B cell (primary cell): ENCODE data around the gene ALDH1A1. TPM values are rescaled to one million over a fixed set of nuclear protein-coding genes. Genes with fewer than 3 reads are reported as not detected.

Experiments
- ATAC-seq: fragments of 200-7000 bp; cut with Tn5 transposase; one replicate; pipeline ENCODE4 v1.10.0; 2021; ENCODE audit warnings: low read depth, mild to moderate bottlenecking, moderate number of reproducible peaks, moderate library complexity
- CTCF ChIA-PET: fragments of 350-600 bp; sonication (Branson Sonifier 250); formaldehyde crosslinking; loops from one replicate; lab custom pipeline; 2021; ENCODE audit warnings: antibody characterized with exemption, inconsistent platforms; lab: Charles Lee
- POLR2A ChIA-PET: fragments of 350-600 bp; sonication (Branson Sonifier 250); formaldehyde crosslinking; loops from one replicate; lab custom pipeline; 2021; ENCODE audit warnings: antibody characterized with exemption; lab: Charles Lee
- DNase-seq: peaks from one replicate; pipeline ENCODE4 v3.0.0; 2013
- H2AFZ ChIP-seq: 2 replicates; pipeline ENCODE4 v1.6.1; 2012; ENCODE audit warnings: mild to moderate bottlenecking, low read depth, low read length; ENCODE audit not compliant: insufficient read depth, poor library complexity, severe bottlenecking
- H3K27ac ChIP-seq, 2 donors: 1 replicate in 1 of 2; 2 replicates in 1 of 2; pipeline ENCODE4 v1.5.1; 2012 to 2013; ENCODE audit warnings: low read length in 2 of 2, mild to moderate bottlenecking in 2 of 2, moderate library complexity in 1 of 2
- H3K27me3 ChIP-seq, 4 experiments: fragments of 200-600 bp in 1 of 4; sonication (generic) in 1 of 4; replicated peaks in 1 of 4; 1 replicate in 2 of 4; 2 replicates in 2 of 4; pipeline versions ENCODE4 v1.6.1 to v1.7.0; 2013 to 2016; ENCODE audit warnings: low read length in 3 of 4, mild to moderate bottlenecking in 2 of 4, mixed read lengths in 1 of 4, moderate library complexity in 1 of 4; ENCODE audit not compliant: insufficient read depth in 4 of 4, control insufficient read depth in 3 of 4; ENCODE audit errors: control extremely low read depth in 1 of 4
- H3K36me3 ChIP-seq, 2 experiments: replicated peaks in 1 of 2; 1 replicate in 1 of 2; 2 replicates in 1 of 2; pipeline versions ENCODE4 v1.6.1 to v1.7.1; 2013; ENCODE audit warnings: low read length in 1 of 2; ENCODE audit not compliant: insufficient read depth in 2 of 2, control insufficient read depth in 1 of 2; ENCODE audit errors: control extremely low read depth in 1 of 2, extremely low read depth in 1 of 2
- H3K4me1 ChIP-seq, 2 donors: fragments of 200-600 bp in 1 of 2; sonication (generic) in 1 of 2; 1 replicate in 1 of 2; 2 replicates in 1 of 2; pipeline versions ENCODE4 v1.5.1 to v1.6.1; 2013 to 2017; ENCODE audit warnings: low read length in 2 of 2; ENCODE audit not compliant: control insufficient read depth in 2 of 2, insufficient read depth in 2 of 2
- H3K4me2 ChIP-seq: replicated peaks from 2 replicates; pipeline ENCODE3; 2012; ENCODE audit warnings: mild to moderate bottlenecking, low read depth, low read length; ENCODE audit not compliant: poor library complexity, severe bottlenecking
- H3K4me3 ChIP-seq, 5 experiments: fragments of 200-600 bp in 1 of 5; sonication (generic) in 1 of 5; 1 replicate in 3 of 5; 2 replicates in 2 of 5; pipeline versions ENCODE4 v1.5.1 to v1.7.0; 2011 to 2016; ENCODE audit warnings: low read length in 4 of 5, mild to moderate bottlenecking in 4 of 5, low read depth in 2 of 5, control low read depth in 1 of 5, moderate library complexity in 1 of 5; ENCODE audit not compliant: insufficient read depth in 1 of 5; ENCODE audit errors: control extremely low read depth in 1 of 5, extremely low read depth in 1 of 5
- H3K79me2 ChIP-seq: fragments of 200-600 bp; sonication (generic); one replicate; pipeline ENCODE4 v1.6.0; 2016; ENCODE audit warnings: low read length; ENCODE audit not compliant: control insufficient read depth, insufficient read depth
- H3K9ac ChIP-seq: fragments of 200-600 bp; sonication (generic); 2 replicates; pipeline ENCODE4 v1.6.1; 2017; ENCODE audit warnings: mild to moderate bottlenecking, low read length, moderate library complexity
- H3K9me3 ChIP-seq, 3 donors: one replicate each; pipeline versions ENCODE4 v1.6.1 to v1.7.1; 2013; ENCODE audit warnings: low read length in 2 of 3; ENCODE audit not compliant: control insufficient read depth in 2 of 3, insufficient read depth in 1 of 3; ENCODE audit errors: control extremely low read depth in 1 of 3
- H4K20me1 ChIP-seq: 2 replicates; pipeline ENCODE4 v1.6.0; 2012; ENCODE audit warnings: mild to moderate bottlenecking, low read length; ENCODE audit not compliant: insufficient read depth, control insufficient read depth, poor library complexity, severe bottlenecking
- H3K27ac Mint-ChIP-seq: one replicate; pipeline ENCODE4 v1.8.0; 2021; ENCODE audit warnings: mixed read lengths
- H3K27me3 Mint-ChIP-seq: one replicate; pipeline ENCODE4 v1.8.0; 2021; ENCODE audit warnings: mixed read lengths
- H3K4me1 Mint-ChIP-seq: one replicate; pipeline ENCODE4 v1.8.0; 2021; ENCODE audit warnings: mixed read lengths
- H3K4me3 Mint-ChIP-seq: one replicate; pipeline ENCODE4 v1.8.0; 2021; ENCODE audit warnings: mixed read lengths
- H3K9me3 Mint-ChIP-seq: one replicate; pipeline ENCODE4 v1.8.0; 2022; ENCODE audit warnings: mixed read lengths; ENCODE audit not compliant: insufficient read depth
- CTCF ChIP-seq: fragments of 200-600 bp; IDR thresholded peaks from one replicate; pipeline ENCODE4 v1.8.0; 2022; ENCODE audit warnings: antibody characterized with exemption, mild to moderate bottlenecking
- EZH2 ChIP-seq: IDR thresholded peaks from 2 replicates; pipeline ENCODE4 v1.6.1; 2012; ENCODE audit warnings: borderline replicate concordance, low read depth, mild to moderate bottlenecking, moderate library complexity, low read length; ENCODE audit not compliant: insufficient read depth, poor library complexity, severe bottlenecking
- WGBS: methylation state at CpG from one replicate; pipeline ENCODE4 v1.1.5; 2013; ENCODE audit warnings: missing lambda C conversion rate; ENCODE audit not compliant: insufficient coverage; 5-methylcytosine and 5-hydroxymethylcytosine counted together
- intact Hi-C: fragments of 100-400 bp; cut with micrococcal nuclease; formaldehyde crosslinking; loops from one replicate; pipeline ENCODE4 v1.10.0; 2022
- polyA plus RNA-seq: library from polyadenylated mRNA; depleted of rRNA; stranded (reverse); fragments of >200 nt; gene quantifications from 2 replicates; pipeline ENCODE4 v1.2.3, GENCODE V29; 2012
- total RNA-seq, 2 donors: library from RNA; stranded (reverse); fragments of 120-200 nt in 1 of 2; gene quantifications; 1 replicate in 1 of 2; 2 replicates in 1 of 2; pipeline versions ENCODE4 v1.2.3 to v1.2.4, GENCODE V29; 2013 to 2022

ALDH1A1 gene
- total and polyA plus RNA-seq, 2 donors (not counting 1 experiment from before 2014, with no cell fraction given): 0.43 TPM; not detected in 1

GRCh38 chr9:72924154-72924790 is 28.6 kb downstream of the ALDH1A1 start:
- Histone ChIP-seq H3K9ac (no peak overlapping the region), H3K9me3 (no peaks in the 10 kb centered on the region), H3K27ac (no peak overlapping the region), H3K4me1 (no peaks in the 10 kb centered on the region), H3K27me3 (no peaks in the 10 kb centered on the region), H2AFZ (no peak overlapping the region), H4K20me1 (no peaks in the 10 kb centered on the region), H3K4me2 (no peak overlapping the region), H3K79me2 (no peaks in the 10 kb centered on the region), H3K4me3 (no peak overlapping the region), H3K36me3 (no peaks in the 10 kb centered on the region)
- H3K4me1 Mint-ChIP-seq: no peaks in the 10 kb centered on the region
- H3K27ac Mint-ChIP-seq: no peak overlapping the region
- intact Hi-C loops: no loop called here
- H3K27me3 Mint-ChIP-seq: no peaks in the 10 kb centered on the region
- CTCF ChIA-PET: no interaction called here
- no peak overlapping the region for H3K4me3 Mint-ChIP-seq
- ATAC-seq: no peak
- no peaks in the 10 kb centered on the region for H3K9me3 Mint-ChIP-seq
- WGBS: no CpG with 5 or more reads among the region's 1 CpG
- no peak for TF ChIP-seq EZH2
- no peak for TF ChIP-seq CTCF
- DNase-seq: no peak
- POLR2A ChIA-PET: no interaction called here

- no peak overlapping the region for H3K27ac ChIP-seq
- no peak for ATAC-seq
- H2AFZ ChIP-seq: no peak overlapping the region
- no peaks in the 10 kb centered on the region for H3K27me3 Mint-ChIP-seq
- H3K4me3 Mint-ChIP-seq: no peak overlapping the region
- H3K36me3 ChIP-seq: no peaks in the 10 kb centered on the region
- intact Hi-C loops: no loop called here
- no peaks in the 10 kb centered on the region for H3K9me3 Mint-ChIP-seq
- H3K4me1 ChIP-seq: no peaks in the 10 kb centered on the region
- DNase-seq: no peak
- no peak for TF ChIP-seq EZH2
- TF ChIP-seq CTCF: no peak
- H3K4me1 Mint-ChIP-seq: no peaks in the 10 kb centered on the region
- CTCF ChIA-PET: no interaction called here
- H3K4me2 ChIP-seq: no peak overlapping the region
- H3K27me3 ChIP-seq: no peaks in the 10 kb centered on the region
- WGBS: no CpG with 5 or more reads among the region's 1 CpG
- no peak overlapping the region for H3K27ac Mint-ChIP-seq
- no peak overlapping the region for H3K9ac ChIP-seq
- H3K4me3 ChIP-seq: no peak overlapping the region
- H3K79me2 ChIP-seq: no peaks in the 10 kb centered on the region
- POLR2A ChIA-PET: no interaction called here
- H3K9me3 ChIP-seq: no peaks in the 10 kb centered on the region
- H4K20me1 ChIP-seq: no peaks in the 10 kb centered on the region
Measured at GRCh38 chr9:72923077-72923476, 29.8 kb downstream of the ALDH1A1 start.
